GM10266 (cell line): ENCODE measurements around the gene YIPF2.
"Not testable (repeated sequence)": the region's sequence is repeated elsewhere in the genome, so short reads cannot be mapped to it uniquely, and the experiment has no call there.

Experiments used
- DNase-seq: peaks from one replicate; pipeline ENCODE4 v3.0.0; 2012; ENCODE audit errors: extremely low spot score
- TF ChIP-seq, protein P1 (sequence below): IDR thresholded peaks from 2 replicates; pipeline ENCODE4 v1.5.1; 2012; ENCODE audit warnings: mild to moderate bottlenecking, low read depth; ENCODE audit not compliant: control insufficient read depth, insufficient read depth; ENCODE audit errors: missing control alignments

YIPF2 gene

DNA sequence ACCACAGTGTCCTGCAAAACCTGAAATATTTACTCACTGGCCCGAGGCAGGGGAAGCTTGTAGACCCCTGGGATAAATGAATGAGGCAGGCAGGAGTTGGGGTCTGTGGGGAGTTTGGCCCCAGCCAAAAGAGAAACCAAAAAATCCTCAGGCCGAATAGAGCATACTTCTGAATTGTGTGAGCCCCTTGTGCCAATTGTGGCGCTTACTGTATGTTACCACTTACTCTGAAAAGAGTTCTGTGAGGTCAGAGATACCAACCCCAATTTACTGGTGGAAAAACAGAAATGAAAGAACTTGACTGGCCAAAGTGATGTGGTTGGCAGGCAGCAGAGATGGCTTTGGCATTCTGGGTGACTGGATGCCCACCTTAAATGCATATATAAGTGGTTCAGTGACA lies 50.2 kb downstream of the YIPF2 start:
- TF ChIP-seq, protein P1, sequence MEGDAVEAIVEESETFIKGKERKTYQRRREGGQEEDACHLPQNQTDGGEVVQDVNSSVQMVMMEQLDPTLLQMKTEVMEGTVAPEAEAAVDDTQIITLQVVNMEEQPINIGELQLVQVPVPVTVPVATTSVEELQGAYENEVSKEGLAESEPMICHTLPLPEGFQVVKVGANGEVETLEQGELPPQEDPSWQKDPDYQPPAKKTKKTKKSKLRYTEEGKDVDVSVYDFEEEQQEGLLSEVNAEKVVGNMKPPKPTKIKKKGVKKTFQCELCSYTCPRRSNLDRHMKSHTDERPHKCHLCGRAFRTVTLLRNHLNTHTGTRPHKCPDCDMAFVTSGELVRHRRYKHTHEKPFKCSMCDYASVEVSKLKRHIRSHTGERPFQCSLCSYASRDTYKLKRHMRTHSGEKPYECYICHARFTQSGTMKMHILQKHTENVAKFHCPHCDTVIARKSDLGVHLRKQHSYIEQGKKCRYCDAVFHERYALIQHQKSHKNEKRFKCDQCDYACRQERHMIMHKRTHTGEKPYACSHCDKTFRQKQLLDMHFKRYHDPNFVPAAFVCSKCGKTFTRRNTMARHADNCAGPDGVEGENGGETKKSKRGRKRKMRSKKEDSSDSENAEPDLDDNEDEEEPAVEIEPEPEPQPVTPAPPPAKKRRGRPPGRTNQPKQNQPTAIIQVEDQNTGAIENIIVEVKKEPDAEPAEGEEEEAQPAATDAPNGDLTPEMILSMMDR = no peak
- DNase-seq = no peak

GRCh38 chr19:10877608-10878007 lies 50.8 kb downstream of the YIPF2 start:
- not testable (repeated sequence) for DNase-seq

- TF ChIP-seq, protein P1 = no peak
- DNase-seq = peak; percentile 71
Observed at GRCh38 chr19:10876459-10877240, 51.8 kb downstream of the YIPF2 start.

DNA sequence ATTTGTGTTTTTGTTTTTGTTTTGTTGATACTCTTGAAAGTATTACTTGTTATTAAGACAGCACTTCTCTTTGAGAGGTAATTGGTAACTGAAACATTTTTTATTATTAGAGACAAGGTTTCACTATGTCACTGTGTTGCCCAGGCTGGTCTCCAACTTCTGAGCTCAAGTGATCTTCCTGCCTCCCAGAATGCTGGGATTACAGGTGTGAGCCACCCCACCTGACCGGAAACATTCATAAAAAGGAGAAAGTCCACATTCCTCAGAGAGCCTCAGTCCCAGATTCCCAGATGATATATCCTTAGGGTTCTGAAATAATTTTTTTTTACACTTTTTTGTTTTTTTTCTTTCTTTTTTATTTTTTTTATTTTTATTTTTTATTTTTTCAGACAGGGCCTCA lies 54.4 kb downstream of the YIPF2 start:
- DNase-seq = no peak
- TF ChIP-seq, protein P1 = no peak

DNA sequence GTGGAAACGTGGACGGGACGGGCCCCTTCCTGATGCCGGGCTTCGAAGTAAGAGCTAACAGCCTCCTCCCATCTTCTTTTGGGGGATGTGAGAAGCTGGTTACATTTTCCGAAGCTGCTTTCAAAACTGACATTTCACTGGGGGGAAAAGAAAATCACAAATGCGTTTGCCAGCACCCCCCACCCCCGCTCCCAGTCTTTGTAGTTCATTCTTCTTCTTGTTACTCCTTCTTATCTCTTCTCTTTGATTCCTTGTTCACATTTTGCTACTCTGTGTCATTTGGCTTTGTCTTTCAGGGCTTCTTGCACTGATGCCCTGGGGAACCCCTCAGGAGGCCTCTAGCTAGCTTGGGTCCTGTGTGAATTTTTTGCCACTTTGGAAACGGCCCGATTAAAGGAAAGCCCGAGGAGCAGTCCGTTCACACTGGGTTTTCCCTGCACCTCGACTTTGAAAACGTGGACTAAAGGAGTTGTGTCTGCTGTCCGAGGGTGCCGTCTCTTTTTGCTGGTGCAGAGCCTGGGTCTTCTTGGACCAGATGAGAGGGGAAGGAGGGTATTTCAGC lies 55.8 kb downstream of the YIPF2 start:
- TF ChIP-seq, protein P1 = no peak
- no peak for DNase-seq
